Smooth muscle cell (in vitro differentiated cells): Measurements from ENCODE around the gene DHRS2. TPM values are rescaled to one million over a fixed set of nuclear protein-coding genes. Genes with fewer than 3 reads are reported as not detected.

ENCODE experiments used
- DNase-seq: peaks from one replicate; lab custom pipeline; 2025; ENCODE audit not compliant: unreplicated experiment; lab: John Stamatoyannopoulos, UW
- H2AFZ ChIP-seq: fragments of 200-600 bp; sonication (generic); 2 replicates; pipeline ENCODE4 v1.6.0; 2016; ENCODE audit warnings: antibody characterized with exemption, low read depth, mild to moderate bottlenecking
- H3F3A ChIP-seq: fragments of 200-600 bp; sonication (generic); 2 replicates; pipeline ENCODE4 v1.6.0; 2017; ENCODE audit warnings: antibody characterized with exemption, low read depth
- H3K27ac ChIP-seq: fragments of 200-600 bp; sonication (generic); 2 replicates; pipeline ENCODE4 v1.5.1; 2016; ENCODE audit warnings: low read depth, mild to moderate bottlenecking
- H3K27me3 ChIP-seq: fragments of 200-600 bp; sonication (generic); 2 replicates; pipeline ENCODE4 v1.6.1; 2016; ENCODE audit warnings: low read depth, mild to moderate bottlenecking
- H3K36me3 ChIP-seq: fragments of 200-600 bp; sonication (generic); 2 replicates; pipeline ENCODE4 v1.5.1; 2016; ENCODE audit warnings: low read depth
- H3K4me1 ChIP-seq: fragments of 200-600 bp; sonication (generic); 2 replicates; pipeline ENCODE4 v1.5.1; 2016; ENCODE audit warnings: low read depth
- H3K4me2 ChIP-seq: fragments of 200-600 bp; sonication (generic); 2 replicates; pipeline ENCODE4 v1.6.0; 2016; ENCODE audit warnings: mild to moderate bottlenecking
- H3K4me3 ChIP-seq: fragments of 200-600 bp; sonication (generic); 2 replicates; pipeline ENCODE4 v1.5.1; 2016; ENCODE audit warnings: mild to moderate bottlenecking
- H3K79me2 ChIP-seq: fragments of 200-600 bp; sonication (generic); 2 replicates; pipeline ENCODE4 v1.6.0; 2016; ENCODE audit warnings: low read depth, mild to moderate bottlenecking
- H3K9ac ChIP-seq: fragments of 200-600 bp; sonication (generic); 2 replicates; pipeline ENCODE4 v1.6.0; 2016; ENCODE audit warnings: low read depth
- H3K9me3 ChIP-seq: fragments of 200-600 bp; sonication (generic); replicated peaks from 2 replicates; pipeline ENCODE4 v1.5.1; 2016; ENCODE audit warnings: low read depth
- H4K20me1 ChIP-seq: fragments of 200-600 bp; sonication (generic); 2 replicates; pipeline ENCODE4 v1.6.0; 2016; ENCODE audit warnings: low read depth
- WGBS: methylation state at CpG from one replicate; pipeline ENCODE4 v1.1.7; 2016; ENCODE audit warnings: low lambda C conversion rate; 5-methylcytosine and 5-hydroxymethylcytosine counted together
- polyA plus RNA-seq: library from polyadenylated mRNA; unstranded; fragments of >200 nt; fragmentation: Nextera tagmentation; extraction: Ambion mirVana; gene quantifications from 2 replicates; pipeline ENCODE4 v1.2.1, GENCODE V29; 2016
- total RNA-seq: library from RNA; depleted of rRNA; stranded (reverse); fragments of >200 nt; gene quantifications from 2 replicates; pipeline ENCODE4 v1.2.3, GENCODE V29; 2014
- TF ChIP-seq, protein P1 (sequence below): fragments of 200-600 bp; sonication (generic); IDR thresholded peaks from 2 replicates; pipeline ENCODE4 v1.5.1; 2017; ENCODE audit warnings: borderline replicate concordance, mild to moderate bottlenecking, antibody characterized with exemption; ENCODE audit not compliant: insufficient read depth, poor library complexity, severe bottlenecking

Gene DHRS2
- total and polyA plus RNA-seq, 2 experiments from 2014 or later = 0.36 to 1.4 TPM

GRCh38 chr14:23643533-23644194 is 7.5 kb downstream of the DHRS2 start:
- Histone ChIP-seq H3F3A (no peaks in the 10 kb centered on the region), H3K27ac (no peak overlapping the region), H3K4me2 (no peak overlapping the region), H3K9me3 (no peaks in the 10 kb centered on the region), H3K36me3 (no peaks in the 10 kb centered on the region), H4K20me1 (no peaks in the 10 kb centered on the region), H3K9ac (no peak overlapping the region), H3K79me2 (no peaks in the 10 kb centered on the region), H3K4me3 (no peak overlapping the region), H3K4me1 (no peaks in the 10 kb centered on the region), H2AFZ (no peak overlapping the region), H3K27me3 (no peaks in the 10 kb centered on the region)
- TF ChIP-seq, protein P1, sequence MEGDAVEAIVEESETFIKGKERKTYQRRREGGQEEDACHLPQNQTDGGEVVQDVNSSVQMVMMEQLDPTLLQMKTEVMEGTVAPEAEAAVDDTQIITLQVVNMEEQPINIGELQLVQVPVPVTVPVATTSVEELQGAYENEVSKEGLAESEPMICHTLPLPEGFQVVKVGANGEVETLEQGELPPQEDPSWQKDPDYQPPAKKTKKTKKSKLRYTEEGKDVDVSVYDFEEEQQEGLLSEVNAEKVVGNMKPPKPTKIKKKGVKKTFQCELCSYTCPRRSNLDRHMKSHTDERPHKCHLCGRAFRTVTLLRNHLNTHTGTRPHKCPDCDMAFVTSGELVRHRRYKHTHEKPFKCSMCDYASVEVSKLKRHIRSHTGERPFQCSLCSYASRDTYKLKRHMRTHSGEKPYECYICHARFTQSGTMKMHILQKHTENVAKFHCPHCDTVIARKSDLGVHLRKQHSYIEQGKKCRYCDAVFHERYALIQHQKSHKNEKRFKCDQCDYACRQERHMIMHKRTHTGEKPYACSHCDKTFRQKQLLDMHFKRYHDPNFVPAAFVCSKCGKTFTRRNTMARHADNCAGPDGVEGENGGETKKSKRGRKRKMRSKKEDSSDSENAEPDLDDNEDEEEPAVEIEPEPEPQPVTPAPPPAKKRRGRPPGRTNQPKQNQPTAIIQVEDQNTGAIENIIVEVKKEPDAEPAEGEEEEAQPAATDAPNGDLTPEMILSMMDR = no peak
- WGBS = 73% methylated on average over 3 of the region's 3 CpGs
- no peak for DNase-seq

DNA sequence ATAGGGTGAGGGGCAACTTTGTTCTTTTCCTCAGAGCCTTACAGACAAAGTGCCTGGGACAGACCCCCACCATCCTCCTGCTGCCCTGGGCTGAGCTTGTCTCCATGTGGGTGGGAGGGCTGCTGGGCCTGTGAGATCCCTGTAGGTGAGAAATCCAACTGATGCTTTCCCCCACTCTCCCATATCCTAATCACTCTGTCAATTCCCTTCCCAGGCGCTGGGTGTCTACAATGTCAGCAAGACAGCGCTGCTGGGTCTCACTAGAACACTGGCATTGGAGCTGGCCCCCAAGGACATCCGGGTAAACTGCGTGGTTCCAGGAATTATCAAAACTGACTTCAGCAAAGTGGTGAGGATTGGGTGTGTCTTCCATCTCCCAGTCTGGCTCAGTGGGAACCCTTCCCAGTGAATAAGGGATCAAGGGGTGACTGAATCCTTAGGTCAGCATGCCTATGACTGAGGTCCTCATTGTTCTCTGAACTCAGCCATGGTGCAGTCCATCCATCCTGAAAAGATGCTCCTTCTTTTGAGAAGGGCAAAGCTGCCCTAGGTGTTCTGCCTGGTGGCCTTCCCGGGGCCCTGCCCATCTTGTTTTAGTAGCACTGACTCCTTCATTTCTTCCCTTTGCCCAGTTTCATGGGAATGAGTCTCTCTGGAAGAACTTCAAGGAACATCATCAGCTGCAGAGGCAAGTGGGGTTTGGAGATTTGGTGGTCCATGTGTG is 8.2 kb downstream of the DHRS2 start:
- Histone ChIP-seq H3K9ac (no peak overlapping the region), H3K79me2 (no peaks in the 10 kb centered on the region), H2AFZ (no peak overlapping the region), H3K27ac (no peak overlapping the region), H3K4me2 (no peak overlapping the region), H3K4me1 (no peaks in the 10 kb centered on the region), H3F3A (no peaks in the 10 kb centered on the region), H3K4me3 (no peak overlapping the region), H4K20me1 (no peaks in the 10 kb centered on the region), H3K9me3 (no peaks in the 10 kb centered on the region), H3K27me3 (no peaks in the 10 kb centered on the region), H3K36me3 (no peaks in the 10 kb centered on the region)
- DNase-seq = no peak
- TF ChIP-seq, protein P1 = no peak
- WGBS = 71% methylated on average over 5 of the region's 5 CpGs

DNA sequence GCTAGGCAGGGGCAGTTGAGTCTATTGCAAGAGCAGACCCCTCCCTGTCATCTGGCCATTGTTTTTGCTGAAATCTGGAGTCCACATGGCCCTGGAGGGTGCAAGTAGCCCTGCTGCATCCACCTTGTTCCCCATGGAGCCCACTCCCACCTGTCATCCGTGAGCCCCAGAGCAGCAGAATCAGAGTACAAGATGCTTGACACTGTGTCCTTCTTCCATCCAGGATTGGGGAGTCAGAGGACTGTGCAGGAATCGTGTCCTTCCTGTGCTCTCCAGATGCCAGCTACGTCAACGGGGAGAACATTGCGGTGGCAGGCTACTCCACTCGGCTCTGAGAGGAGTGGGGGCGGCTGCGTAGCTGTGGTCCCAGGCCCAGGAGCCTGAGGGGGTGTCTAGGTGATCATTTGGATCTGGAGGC is 8.8 kb downstream of the DHRS2 start:
- H4K20me1 ChIP-seq = no peaks in the 10 kb centered on the region
- H3K4me1 ChIP-seq = no peaks in the 10 kb centered on the region
- no peak overlapping the region for H2AFZ ChIP-seq
- WGBS = 82% methylated on average over 8 of the region's 8 CpGs
- no peaks in the 10 kb centered on the region for H3K36me3 ChIP-seq
- H3K9me3 ChIP-seq = no peaks in the 10 kb centered on the region
- H3K27ac ChIP-seq = no peak overlapping the region
- TF ChIP-seq, protein P1 = no peak
- H3K27me3 ChIP-seq = no peaks in the 10 kb centered on the region
- no peak overlapping the region for H3K4me2 ChIP-seq
- DNase-seq = no peak
- H3K4me3 ChIP-seq = no peak overlapping the region
- no peaks in the 10 kb centered on the region for H3K79me2 ChIP-seq
- H3F3A ChIP-seq = no peaks in the 10 kb centered on the region
- no peak overlapping the region for H3K9ac ChIP-seq

DNA sequence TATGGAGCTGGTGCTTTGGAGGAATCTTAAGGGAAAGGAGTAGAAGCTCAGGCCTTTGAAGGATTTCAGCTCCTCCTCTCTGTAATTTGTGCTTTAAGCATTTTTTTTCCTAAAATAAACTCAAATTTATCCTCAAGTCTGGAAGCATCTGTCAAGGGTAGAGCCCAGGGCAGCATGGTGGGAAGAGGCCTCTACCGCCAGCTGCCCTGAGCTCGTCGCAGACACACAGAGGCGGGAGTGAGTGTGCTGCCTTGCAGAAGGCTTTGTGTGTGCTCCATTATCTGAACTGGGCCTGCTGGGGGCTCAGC is 9.3 kb downstream of the DHRS2 start:
- no peak overlapping the region for H3K27ac ChIP-seq
- H3K9me3 ChIP-seq = no peaks in the 10 kb centered on the region
- H3K4me1 ChIP-seq = no peaks in the 10 kb centered on the region
- H3K4me3 ChIP-seq = no peak overlapping the region
- no peaks in the 10 kb centered on the region for H4K20me1 ChIP-seq
- no peaks in the 10 kb centered on the region for H3K79me2 ChIP-seq
- H3F3A ChIP-seq = no peaks in the 10 kb centered on the region
- H3K36me3 ChIP-seq = no peaks in the 10 kb centered on the region
- WGBS = 88% methylated on average over 4 of the region's 4 CpGs
- H3K27me3 ChIP-seq = no peaks in the 10 kb centered on the region
- no peak overlapping the region for H3K9ac ChIP-seq
- no peak overlapping the region for H2AFZ ChIP-seq
- TF ChIP-seq, protein P1 = no peak
- no peak overlapping the region for H3K4me2 ChIP-seq
- DNase-seq = no peak
